PC-9 (cell line): Measurements from ENCODE around the gene METTL8. TPM values are rescaled to one million over a fixed set of nuclear protein-coding genes. Genes with fewer than 3 reads are reported as not detected.

Experiments
- BruUV-seq: library from RNA; stranded (reverse); fragments of 400-500 nt; replicated peaks from 2 replicates; lab custom pipeline; 2021; lab: Mats Ljungman, UMichigan
- CTCF ChIA-PET: fragments of 300-600 bp; sonication (Branson Sonifier 250); formaldehyde crosslinking; loops from one replicate; lab custom pipeline; 2022; ENCODE audit warnings: antibody characterized with exemption; lab: Charles Lee
- POLR2A ChIA-PET: fragments of 300-600 bp; sonication (Branson Sonifier 250); formaldehyde crosslinking; loops from one replicate; lab custom pipeline; 2022; ENCODE audit warnings: antibody characterized with exemption; ENCODE audit not compliant: unreplicated experiment; lab: Charles Lee
- DNase-seq, 2 experiments: peaks; one replicate each; pipeline versions ENCODE4 v3.0.0 to v3.0.0-alpha.2; 2015 to 2022; ENCODE audit warnings: mixed read lengths in 1 of 2
- H2AFZ ChIP-seq: fragments of 200-600 bp; sonication (generic); 2 replicates; pipeline ENCODE4 v1.8.1; 2017; ENCODE audit warnings: antibody characterized with exemption
- H3F3A ChIP-seq: fragments of 200-600 bp; sonication (generic); 2 replicates; pipeline ENCODE4 v1.8.1; 2017; ENCODE audit warnings: antibody characterized with exemption, mild to moderate bottlenecking, low read depth; ENCODE audit not compliant: insufficient read depth
- H3K27ac ChIP-seq: fragments of 200-600 bp; sonication (generic); 2 replicates; pipeline ENCODE4 v1.6.1; 2016; ENCODE audit warnings: mixed run types
- H3K27me3 ChIP-seq: fragments of 200-600 bp; sonication (generic); 2 replicates; pipeline ENCODE4 v1.6.1; 2016; ENCODE audit warnings: low read depth, mixed run types; ENCODE audit not compliant: insufficient read depth
- H3K36me3 ChIP-seq: fragments of 200-600 bp; sonication (generic); 2 replicates; pipeline ENCODE4 v1.6.1; 2016; ENCODE audit warnings: low read depth, mixed run types
- H3K4me1 ChIP-seq: fragments of 200-600 bp; sonication (generic); replicated peaks from 2 replicates; pipeline ENCODE4 v1.6.1; 2016; ENCODE audit warnings: mixed run types; ENCODE audit not compliant: insufficient read depth
- H3K4me2 ChIP-seq: fragments of 200-600 bp; sonication (generic); 2 replicates; pipeline ENCODE4 v1.6.1; 2017; ENCODE audit warnings: mixed run types
- H3K4me3 ChIP-seq: fragments of 200-600 bp; sonication (generic); 2 replicates; pipeline ENCODE4 v1.6.1; 2016; ENCODE audit warnings: mixed run types
- H3K79me2 ChIP-seq: fragments of 200-600 bp; sonication (generic); 2 replicates; pipeline ENCODE4 v1.6.1; 2017; ENCODE audit warnings: low read depth, mixed run types
- H3K9me2 ChIP-seq: fragments of 200-600 bp; sonication (generic); 2 replicates; pipeline ENCODE4 v1.8.1; 2017; ENCODE audit warnings: mild to moderate bottlenecking; ENCODE audit not compliant: insufficient read depth
- H3K9me3 ChIP-seq: fragments of 200-600 bp; sonication (generic); 2 replicates; pipeline ENCODE4 v1.8.1; 2016; ENCODE audit warnings: low read depth; ENCODE audit not compliant: insufficient read depth
- H4K20me1 ChIP-seq: fragments of 200-600 bp; sonication (generic); 2 replicates; pipeline ENCODE4 v1.8.1; 2017; ENCODE audit not compliant: insufficient read depth
- CTCF ChIP-seq: fragments of 200-600 bp; sonication (generic); conservative IDR thresholded peaks from 2 replicates; pipeline ENCODE4 v1.6.1; 2017; ENCODE audit warnings: mixed run types, antibody characterized with exemption, mild to moderate bottlenecking, moderate library complexity
- EZH2 ChIP-seq: fragments of 200-600 bp; sonication (generic); IDR thresholded peaks from 2 replicates; pipeline ENCODE4 v1.8.0; 2017; ENCODE audit warnings: antibody characterized with exemption, low read depth
- intact Hi-C: fragments of 100-400 bp; cut with micrococcal nuclease; formaldehyde crosslinking; loops from one replicate; pipeline ENCODE4 v1.10.0; 2022; ENCODE audit not compliant: unreplicated experiment
- total RNA-seq: library from RNA; stranded (reverse); gene quantifications from 2 replicates; pipeline ENCODE4 v1.2.3, GENCODE V29; 2021

METTL8 gene
- total RNA-seq, 1 experiment from 2014 or later = 21.8 TPM

GRCh38 chr2:171391532-171391931 is 42.3 kb downstream of the METTL8 start:
- Histone ChIP-seq H3K79me2 (peaks cover 12% of the 10 kb centered on the region; the same call in 1 of the 2 replicates), H4K20me1 (no peaks in the 10 kb centered on the region), H3K27me3 (no peaks in the 10 kb centered on the region), H3K9me3 (no peaks in the 10 kb centered on the region), H3K36me3 (no peaks in the 10 kb centered on the region), H3K4me2 (peak overlapping the region; percentile 60), H3K4me3 (peak overlapping the region; percentile 6; the same call in 1 of the 2 replicates), H3K4me1 (peaks cover 37% of the 10 kb centered on the region), H2AFZ (no peak overlapping the region), H3K27ac (peak overlapping the region; percentile 82), H3K9me2 (no peaks in the 10 kb centered on the region), H3F3A (peaks cover 20% of the 10 kb centered on the region)
- POLR2A ChIA-PET = no interaction called here
- no peak for DNase-seq
- TF ChIP-seq CTCF = no peak
- TF ChIP-seq EZH2 = no peak
- intact Hi-C loops = no loop called here
- BruUV-seq = no TSS peak
- CTCF ChIA-PET = no interaction called here

GRCh38 chr2:171390941-171391516 is 42.8 kb downstream of the METTL8 start:
- Histone ChIP-seq H3K79me2 (peaks cover 12% of the 10 kb centered on the region; the same call in 1 of the 2 replicates), H3K9me2 (no peaks in the 10 kb centered on the region), H4K20me1 (no peaks in the 10 kb centered on the region), H3F3A (peaks cover 20% of the 10 kb centered on the region), H3K9me3 (no peaks in the 10 kb centered on the region), H3K36me3 (no peaks in the 10 kb centered on the region), H3K4me2 (peak overlapping the region; percentile 60), H3K4me1 (peaks cover 37% of the 10 kb centered on the region), H2AFZ (no peak overlapping the region), H3K27me3 (no peaks in the 10 kb centered on the region), H3K4me3 (peak overlapping the region; percentile 6; the same call in 1 of the 2 replicates), H3K27ac (peak overlapping the region; percentile 82)
- ChIA-PET CTCF (no interaction called here), POLR2A (no interaction called here)
- DNase-seq = peak; percentile 18 to 92
- intact Hi-C loops = no loop called here
- no TSS peak for BruUV-seq
- TF ChIP-seq CTCF (no peak), EZH2 (no peak)

GRCh38 chr2:171389780-171390179 is 44.0 kb downstream of the METTL8 start:
- CTCF ChIA-PET = no interaction called here
- BruUV-seq = no TSS peak
- no peaks in the 10 kb centered on the region for H3K27me3 ChIP-seq
- 0 out of 2 replicates have a peak, but pooled peaks cover 3% of the 10 kb centered on the region for H3K36me3 ChIP-seq
- POLR2A ChIA-PET = interaction anchor here (0.6 kb wide), 1 partner anchor 398 kb away, joined by 3 read pairs; no protein-coding TSS in a partner anchor
- DNase-seq = no peak
- intact Hi-C loops = no loop called here
- no peaks in the 10 kb centered on the region for H3K9me2 ChIP-seq
- peaks cover 20% of the 10 kb centered on the region for H3F3A ChIP-seq
- TF ChIP-seq EZH2 (no peak), CTCF (no peak)
- no peak overlapping the region for H2AFZ ChIP-seq
- H3K79me2 ChIP-seq = peaks cover 12% of the 10 kb centered on the region; the same call in 1 of the 2 replicates
- H3K4me2 ChIP-seq = peak overlapping the region; percentile 60; the same call in 1 of the 2 replicates
- H3K4me3 ChIP-seq = no peak overlapping the region
- H3K4me1 ChIP-seq = peaks cover 37% of the 10 kb centered on the region
- H3K27ac ChIP-seq = peak overlapping the region; percentile 82
- H4K20me1 ChIP-seq = no peaks in the 10 kb centered on the region
- no peaks in the 10 kb centered on the region for H3K9me3 ChIP-seq
